ENCODE results near the gene CELA2B.
A peak's percentile ranks its signal among the peaks of the same experiment; 100 is the strongest.
"Not testable (repeated sequence)": the region's sequence is repeated elsewhere in the genome, so short reads cannot be mapped to it uniquely, and the experiment has no call there.

CELA2B gene

DNA sequence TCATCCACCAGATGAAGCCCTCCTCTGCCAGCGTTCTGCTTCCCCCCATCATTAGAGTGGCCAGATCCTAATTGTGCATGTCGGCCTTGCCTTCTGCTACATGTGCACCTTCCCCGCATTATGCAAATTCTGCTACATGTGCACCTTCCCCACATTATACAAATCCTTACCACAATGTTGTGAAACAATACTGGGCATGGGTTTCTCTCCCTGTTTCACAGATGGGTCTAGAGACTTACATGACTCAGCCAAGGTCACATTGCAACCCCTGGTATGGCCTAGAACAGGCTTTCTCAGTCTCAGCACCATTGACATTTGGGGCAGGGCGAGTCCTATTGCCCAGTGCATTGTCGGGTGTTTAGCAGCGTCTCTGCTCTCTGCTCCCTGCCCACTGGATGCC lies 20.4 kb upstream of the CELA2B start:
- H3K27ac ChIP-seq (ENCODE audit: poor library complexity, severe bottlenecking), result no peak overlapping the region
- H3K9me3 ChIP-seq (ENCODE audit: severe bottlenecking), result no peaks in the 10 kb centered on the region
- no peak for TF ChIP-seq CTCF (IDR thresholded peaks at IDR 0.05; ENCODE audit: poor library complexity, severe bottlenecking)
- no peaks in the 10 kb centered on the region for H3K4me1 ChIP-seq (ENCODE audit: insufficient read depth, poor library complexity, severe bottlenecking)
- no peak overlapping the region for H3K4me3 ChIP-seq (ENCODE audit: severe bottlenecking)
- H3K36me3 ChIP-seq (ENCODE audit: low read depth), result no peaks in the 10 kb centered on the region
- ATAC-seq (ENCODE audit: low read depth) (0 out of 3 replicates have a peak, but pooled peaks have one; percentile 14), DNase-seq (ENCODE audit: low spot score) (no peak)
- H3K27me3 ChIP-seq (ENCODE audit: insufficient read depth, poor library complexity, severe bottlenecking), result no peaks in the 10 kb centered on the region

DNA sequence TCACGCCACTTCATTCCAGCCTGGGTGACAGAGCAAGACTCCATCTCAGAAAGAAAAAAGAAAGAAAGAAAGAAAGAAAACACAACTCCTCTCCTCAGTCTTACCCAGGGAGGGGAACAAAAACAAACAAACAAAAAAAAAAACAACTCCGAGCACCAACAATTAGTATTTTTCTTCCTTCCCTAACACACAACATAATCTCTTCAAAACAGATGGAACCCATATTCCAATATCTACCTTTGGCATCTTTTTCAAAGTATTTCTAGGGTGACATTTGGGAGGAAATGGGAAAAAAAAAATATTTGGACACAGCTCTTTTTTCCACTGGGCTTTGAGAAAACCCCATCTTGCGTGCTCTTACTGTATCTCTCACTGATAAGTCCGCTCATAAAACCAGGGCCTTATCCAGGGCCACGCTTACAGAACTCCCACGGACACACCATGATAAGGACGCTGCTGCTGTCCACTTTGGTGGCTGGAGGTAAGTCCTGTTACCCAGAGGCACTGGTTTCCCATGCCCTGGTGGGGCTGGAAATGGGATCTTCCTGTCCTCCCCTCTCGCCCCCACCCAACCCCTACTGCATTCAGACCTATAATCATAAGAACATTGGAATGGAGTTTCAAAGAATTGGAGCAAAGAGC lies 19.5 kb upstream of the CELA2B start, which contains the start of gene CELA2A:
TSS of gene CELA2A (plus strand) at position 420 of the 642 bp plus-strand sequence. CDS start at position 442, 22 bp downstream.
- no peaks in the 10 kb centered on the region for H3K4me1 ChIP-seq (ENCODE audit: insufficient read depth, poor library complexity, severe bottlenecking)
- TF ChIP-seq CTCF (IDR thresholded peaks at IDR 0.05; ENCODE audit: poor library complexity, severe bottlenecking), result no peak
- no peak within 1 kb of the TSS for H3K4me3 ChIP-seq (ENCODE audit: severe bottlenecking)
- H3K27ac ChIP-seq (ENCODE audit: poor library complexity, severe bottlenecking), result no peak within 1 kb of the TSS
- no peaks in the 10 kb centered on the region for H3K9me3 ChIP-seq (ENCODE audit: severe bottlenecking)
- no peak for DNase-seq (ENCODE audit: low spot score)
- H3K27me3 ChIP-seq (ENCODE audit: insufficient read depth, poor library complexity, severe bottlenecking), result no peaks in the 10 kb centered on the region
- H3K36me3 ChIP-seq (ENCODE audit: low read depth), result no peaks in the 10 kb centered on the region
- ATAC-seq (ENCODE audit: low read depth), result no peak

GRCh38 chr1:15457585-15457984 lies 18.3 kb upstream of the CELA2B start:
- DNase-seq (ENCODE audit: low spot score) (no peak), ATAC-seq (ENCODE audit: low read depth) (no peak)
- no peaks in the 10 kb centered on the region for H3K4me1 ChIP-seq (ENCODE audit: insufficient read depth, poor library complexity, severe bottlenecking)
- no peaks in the 10 kb centered on the region for H3K36me3 ChIP-seq (ENCODE audit: low read depth)
- no peak overlapping the region for H3K4me3 ChIP-seq (ENCODE audit: severe bottlenecking)
- no peak for TF ChIP-seq CTCF (IDR thresholded peaks at IDR 0.05; ENCODE audit: poor library complexity, severe bottlenecking)
- no peaks in the 10 kb centered on the region for H3K27me3 ChIP-seq (ENCODE audit: insufficient read depth, poor library complexity, severe bottlenecking)
- H3K9me3 ChIP-seq (ENCODE audit: severe bottlenecking), result no peaks in the 10 kb centered on the region
- no peak overlapping the region for H3K27ac ChIP-seq (ENCODE audit: poor library complexity, severe bottlenecking)

DNA sequence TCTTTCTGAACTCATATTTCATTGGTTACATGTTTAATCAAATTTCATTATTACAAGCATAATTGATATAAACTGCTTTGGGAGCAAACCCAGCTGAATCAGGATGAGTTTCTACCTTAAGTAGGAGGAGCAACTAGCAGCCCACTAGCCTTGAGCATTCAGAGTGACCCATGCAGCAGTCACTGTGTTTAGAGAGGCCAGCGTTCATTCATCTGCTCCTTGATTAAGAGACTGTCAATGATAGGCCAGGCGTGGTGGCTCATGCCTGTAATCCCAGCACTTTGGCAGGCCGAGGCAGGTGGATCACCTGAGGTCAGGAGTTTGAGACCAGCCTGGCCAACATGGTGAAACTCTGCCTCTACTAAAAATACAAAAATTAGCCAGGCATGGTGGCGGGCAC lies 17.5 kb upstream of the CELA2B start:
- H3K4me3 ChIP-seq (ENCODE audit: severe bottlenecking); H3K36me3 ChIP-seq (ENCODE audit: low read depth); H3K27me3 ChIP-seq (ENCODE audit: insufficient read depth, poor library complexity, severe bottlenecking); H3K4me1 ChIP-seq (ENCODE audit: insufficient read depth, poor library complexity, severe bottlenecking); DNase-seq (ENCODE audit: low spot score); ATAC-seq (ENCODE audit: low read depth); H3K27ac ChIP-seq (ENCODE audit: poor library complexity, severe bottlenecking); H3K9me3 ChIP-seq (ENCODE audit: severe bottlenecking): not testable (repeated sequence)

DNA sequence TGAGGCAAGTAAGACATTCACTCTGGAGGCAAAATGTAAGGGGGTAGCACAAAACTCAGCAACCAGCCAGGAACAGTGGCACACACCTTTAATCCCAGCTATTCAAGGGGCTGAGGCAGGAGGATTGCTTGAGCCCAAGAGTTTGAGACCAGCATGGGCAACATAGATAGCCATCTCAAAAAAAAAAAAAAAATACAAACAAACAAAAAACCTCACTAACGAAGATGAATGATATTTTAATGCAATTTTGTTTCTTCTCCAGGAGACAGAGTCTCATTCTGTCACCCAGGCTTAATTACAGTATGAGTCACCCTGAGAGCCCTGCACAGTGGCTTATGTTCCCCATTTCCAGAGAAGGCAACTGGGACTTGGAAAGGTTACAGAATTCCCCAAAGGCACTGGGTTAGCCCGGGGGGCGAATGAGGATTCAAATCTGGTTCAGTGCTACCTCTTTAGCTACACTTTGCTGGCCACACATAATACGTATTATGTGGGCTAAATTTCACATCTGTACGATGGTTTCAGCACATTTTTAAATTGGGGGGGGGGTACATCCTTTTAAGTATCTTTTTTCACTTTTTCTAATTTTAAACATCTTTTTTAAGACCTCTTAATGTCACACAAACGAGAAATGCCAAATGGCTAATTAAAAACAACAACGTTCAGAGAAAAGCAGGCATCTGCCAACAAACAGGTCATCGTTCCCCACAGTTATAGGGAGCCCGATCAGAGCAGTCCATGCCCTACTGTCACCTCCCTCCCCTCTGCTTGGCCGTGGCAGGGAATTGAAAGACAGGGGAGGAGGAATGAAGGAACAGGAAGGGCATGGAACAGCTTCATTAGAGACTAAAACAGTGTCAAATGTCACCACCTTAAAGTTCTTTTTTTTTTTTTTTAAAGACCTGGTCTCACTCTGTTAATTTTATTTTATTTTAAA lies 15.9 kb upstream of the CELA2B start:
- DNase-seq (ENCODE audit: low spot score), result no peak

More for the DNA sequence above, 15.9 kb upstream of the CELA2B start:
- no peak overlapping the region for H3K27ac ChIP-seq (ENCODE audit: poor library complexity, severe bottlenecking)
- no peak overlapping the region for H3K4me3 ChIP-seq (ENCODE audit: severe bottlenecking)
- TF ChIP-seq CTCF (IDR thresholded peaks at IDR 0.05; ENCODE audit: poor library complexity, severe bottlenecking), result no peak
- peak; percentile 34; the same call in 2 of the 3 replicates for ATAC-seq (ENCODE audit: low read depth)
- H3K27me3 ChIP-seq (ENCODE audit: insufficient read depth, poor library complexity, severe bottlenecking), result no peaks in the 10 kb centered on the region
- H3K4me1 ChIP-seq (ENCODE audit: insufficient read depth, poor library complexity, severe bottlenecking), result peaks cover 8% of the 10 kb centered on the region
- no peaks in the 10 kb centered on the region for H3K9me3 ChIP-seq (ENCODE audit: severe bottlenecking)
- no peaks in the 10 kb centered on the region for H3K36me3 ChIP-seq (ENCODE audit: low read depth)

Data from RWPE2 (cell line).